Measurements from ENCODE around the gene CDKAL1. TPM values are rescaled to one million over a fixed set of nuclear protein-coding genes. Genes with fewer than 3 reads are reported as not detected.

Gene CDKAL1
- total and polyA plus RNA-seq, 2 of the 13 experiments (the other 11 are each of a cell fraction or from before 2014, with no cell fraction given), result 9.5 to 27.7 TPM

GRCh38 chr6:20703049-20703448 lies 168.8 kb downstream of the CDKAL1 start:
- DNase-seq (ENCODE audit: low spot score), result no peak
- Histone ChIP-seq H3K9ac (ENCODE audit: insufficient read depth, low read depth, low read length) (no peak overlapping the region), H2AFZ (ENCODE audit: low read length) (no peak overlapping the region), H3K27me3 (ENCODE audit: control insufficient read depth in 1 of 2, insufficient read depth in 2 of 2, low read length in 2 of 2) (no peaks in the 10 kb centered on the region), H3K4me2 (ENCODE audit: low read depth, low read length) (no peak overlapping the region), H4K20me1 (ENCODE audit: insufficient read depth, low read length) (no peaks in the 10 kb centered on the region), H3K36me3 (replicated peaks in 1 of 2; ENCODE audit: control insufficient read depth in 1 of 2, insufficient read depth in 2 of 2, low read length in 2 of 2) (no peaks in the 10 kb centered on the region), H3K4me1 (ENCODE audit: insufficient read depth, low read length) (peaks cover 26% of the 10 kb centered on the region), H3K79me2 (ENCODE audit: insufficient read depth, low read length) (no peaks in the 10 kb centered on the region), H3K9me3 (ENCODE audit: low read length) (no peaks in the 10 kb centered on the region), H3K27ac (ENCODE audit: extremely low read length, insufficient read depth, low read length) (no peak overlapping the region), H3K4me3 (replicated peaks in 1 of 3; ENCODE audit: insufficient read depth in 1 of 3, low read depth in 2 of 3, low read length in 3 of 3) (no peak overlapping the region)
- no TSS peak for BruUV-seq (replicated peaks)
- no peak for TF ChIP-seq THRA (CRISPR knock-in tag; IDR thresholded peaks at IDR 0.05; ENCODE audit: borderline replicate concordance)
- TF ChIP-seq ZBTB40 (IDR thresholded peaks at IDR 0.05), result no peak; the same call in 1 of the 2 replicates
- TF ChIP-seq ZBTB40 (CRISPR knock-in tag; IDR thresholded peaks at IDR 0.05), result peak; percentile 79; the same call in 1 of the 2 replicates
- intact Hi-C loops (cut with micrococcal nuclease; ENCODE audit: unreplicated experiment) (no loop called here), in situ Hi-C loops (cut with HindIII; ENCODE audit: extremely low pct_ligation_motif_present, low pct_unique_long_range_greater_than_20kb) (no loop called here)
- ChIA-PET CTCF (ENCODE audit: low intra/inter-chr PET ratio, low total read pairs) (no interaction called here), POLR2A (no interaction called here)
- 96% methylated on average over 3 of the region's 3 CpGs for WGBS (ENCODE audit: low lambda C conversion rate)
- ATAC-seq, result no peak
- no peak for FAIRE-seq
